Stimulated activated CD4-positive, alpha-beta T cell treated with anti-CD3 and anti-CD28 coated beads, Interleukin-1b, Interleukin-23, amount 100 ng/mL, for 4 hours (primary cell): ENCODE results near the gene SLC9A8.

Experiments
- DNase-seq, 2 donors: peaks; one replicate each; pipeline ENCODE4 v3.0.0-alpha.2; 2020; ENCODE audit warnings: low read depth in 2 of 2

Gene SLC9A8

DNA sequence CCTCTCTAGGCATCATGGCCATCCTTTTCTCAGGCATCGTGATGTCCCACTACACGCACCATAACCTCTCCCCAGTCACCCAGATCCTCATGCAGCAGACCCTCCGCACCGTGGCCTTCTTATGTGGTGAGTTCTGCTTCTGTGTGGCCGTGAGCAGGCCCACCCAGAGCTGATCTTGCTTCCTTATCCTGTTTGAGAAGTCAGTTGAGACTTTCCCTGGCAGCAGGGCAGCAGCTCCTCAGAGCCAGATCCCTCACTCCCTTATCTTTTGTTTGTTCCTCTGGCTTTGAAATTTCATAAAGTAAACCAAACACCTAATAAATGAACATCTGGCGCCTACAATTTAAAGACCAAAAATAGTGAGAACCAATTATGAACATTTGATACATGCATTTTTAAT is 62.1 kb downstream of the SLC9A8 start:
- no peak for DNase-seq

DNA sequence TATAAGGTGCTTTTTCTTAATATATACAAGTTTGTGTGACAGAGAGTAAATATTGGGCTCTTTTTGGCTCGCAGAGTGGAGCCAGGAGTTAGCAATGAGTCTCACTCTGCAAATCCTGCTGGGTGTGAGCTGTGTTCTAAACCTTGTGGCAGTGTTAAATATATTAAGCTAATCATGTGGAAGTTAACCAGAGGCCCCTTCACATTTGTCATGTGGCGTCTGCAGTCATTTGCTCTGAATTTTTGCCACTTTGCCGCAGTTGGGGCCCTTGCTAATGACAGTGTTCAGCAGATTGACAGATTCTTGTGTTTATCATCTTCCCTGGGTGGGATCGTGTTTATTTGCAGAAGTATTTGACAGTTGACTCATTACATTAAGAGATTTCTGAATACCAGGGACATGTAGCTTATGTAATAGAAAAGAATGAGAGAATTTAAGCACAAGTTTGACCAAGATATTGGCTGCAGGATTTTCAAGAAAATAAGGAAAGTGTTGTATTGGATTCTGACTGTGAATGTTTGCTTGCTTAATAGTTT is 64.8 kb downstream of the SLC9A8 start:
- no peak for DNase-seq

DNA sequence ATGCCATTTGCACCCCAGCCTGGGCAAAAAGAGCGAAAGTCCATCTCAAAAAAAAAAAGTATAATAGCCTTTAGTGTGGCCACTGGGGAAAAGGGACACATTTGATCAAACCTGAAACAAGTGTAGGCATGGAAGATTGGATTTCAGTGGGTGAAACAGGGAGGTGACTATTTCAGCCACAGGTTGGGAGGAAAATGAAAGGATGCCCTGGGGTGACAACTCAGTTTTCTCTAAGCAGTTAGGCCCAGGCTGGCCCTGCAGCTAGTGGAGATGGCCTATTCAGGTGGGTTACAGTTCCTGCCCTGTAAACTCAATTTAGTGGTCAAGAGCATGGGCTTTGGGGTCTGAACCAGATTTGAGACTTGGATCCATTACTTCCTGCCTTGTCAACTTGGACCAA is 66.3 kb downstream of the SLC9A8 start:
- DNase-seq, result no peak

DNA sequence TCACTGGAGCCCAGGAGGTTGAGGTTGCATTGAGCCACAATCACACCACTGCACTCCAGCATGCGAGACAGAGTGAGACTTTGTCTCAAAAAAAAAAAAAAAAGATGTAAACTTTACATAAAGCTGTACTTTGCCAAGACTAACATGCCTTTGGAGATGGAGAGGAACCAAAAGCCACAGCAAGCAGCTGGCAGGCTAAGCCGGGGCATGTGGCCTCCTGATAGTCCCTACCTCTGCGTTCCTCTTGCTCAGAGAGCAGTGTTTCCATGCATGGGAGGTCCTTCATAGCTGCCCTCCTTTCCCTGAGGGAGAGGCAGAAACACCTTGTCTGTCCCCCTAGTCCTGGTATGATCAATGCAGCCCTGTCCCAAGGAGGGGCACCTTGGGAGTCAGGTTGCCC is 67.5 kb downstream of the SLC9A8 start:
- DNase-seq, result no peak

DNA sequence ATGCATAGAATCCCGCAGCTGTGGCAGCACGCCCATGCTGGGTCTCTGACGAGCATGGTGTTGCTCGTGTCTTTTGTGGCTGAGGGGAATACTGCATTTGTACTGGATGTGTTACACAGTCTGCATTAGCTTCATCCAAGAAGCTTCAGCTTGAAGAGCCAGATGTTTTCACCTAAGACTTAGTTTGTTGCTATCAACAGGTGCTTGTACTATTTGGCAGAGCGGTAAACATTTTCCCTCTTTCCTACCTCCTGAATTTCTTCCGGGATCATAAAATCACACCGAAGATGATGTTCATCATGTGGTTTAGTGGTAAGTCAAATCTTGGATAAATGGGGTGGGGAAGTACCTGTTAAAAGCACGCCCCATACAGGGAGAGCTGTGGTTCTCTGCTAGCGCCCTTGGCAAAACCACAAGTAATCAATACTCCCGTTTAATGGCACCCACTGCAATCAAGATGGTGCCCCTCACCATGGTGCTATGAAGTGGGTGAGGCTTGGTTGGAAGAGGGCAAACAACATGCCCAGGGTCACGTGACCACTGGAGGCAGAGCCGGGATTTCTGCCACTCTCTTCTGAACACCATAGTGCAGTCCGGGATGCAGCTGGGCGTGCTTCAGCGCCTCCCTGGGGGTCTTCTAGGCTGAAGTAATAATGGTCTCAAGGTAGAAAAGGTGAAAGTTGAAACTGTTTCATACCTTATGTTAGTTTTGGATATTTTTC is 68.3 kb downstream of the SLC9A8 start:
- DNase-seq, result no peak

DNA sequence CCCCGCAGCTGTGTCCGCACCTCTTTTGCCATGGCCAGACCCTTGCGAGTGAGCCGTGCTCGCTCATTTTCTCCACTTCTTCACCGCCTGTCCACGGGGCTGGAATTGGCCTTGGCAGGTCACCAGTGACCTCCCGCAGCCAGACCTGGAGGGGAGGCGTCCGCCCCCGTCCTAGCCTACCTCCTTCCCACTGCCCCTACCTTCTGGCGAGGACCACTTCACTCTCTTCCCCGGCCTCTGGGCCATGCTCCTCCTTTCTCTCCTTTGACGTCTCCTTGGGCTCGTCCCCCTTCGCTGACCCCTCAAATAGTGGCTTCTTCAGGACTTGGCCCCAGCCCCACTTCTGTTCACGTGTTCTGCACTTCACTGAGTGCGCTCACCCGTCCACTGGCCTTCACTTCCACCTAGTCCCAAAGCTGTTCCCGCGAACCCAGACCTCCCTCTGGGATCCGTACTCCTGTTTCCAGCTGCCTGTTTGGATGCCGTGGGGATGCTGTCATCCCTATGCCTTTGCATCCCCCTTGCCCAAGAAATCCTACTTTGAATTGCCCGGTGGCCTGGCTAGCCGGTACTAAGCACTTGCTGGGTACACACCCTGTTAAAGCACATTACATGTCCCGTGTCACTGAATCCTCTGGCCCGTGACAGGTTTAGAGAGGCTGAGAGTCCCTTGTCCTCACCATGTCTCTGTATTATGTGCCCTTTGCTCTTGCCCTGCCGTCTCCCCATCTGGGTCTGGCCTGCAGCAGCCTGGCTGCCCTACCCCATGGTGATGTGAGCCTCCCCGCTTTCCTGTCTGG is 69.7 kb downstream of the SLC9A8 start:
- DNase-seq, result no peak

DNA sequence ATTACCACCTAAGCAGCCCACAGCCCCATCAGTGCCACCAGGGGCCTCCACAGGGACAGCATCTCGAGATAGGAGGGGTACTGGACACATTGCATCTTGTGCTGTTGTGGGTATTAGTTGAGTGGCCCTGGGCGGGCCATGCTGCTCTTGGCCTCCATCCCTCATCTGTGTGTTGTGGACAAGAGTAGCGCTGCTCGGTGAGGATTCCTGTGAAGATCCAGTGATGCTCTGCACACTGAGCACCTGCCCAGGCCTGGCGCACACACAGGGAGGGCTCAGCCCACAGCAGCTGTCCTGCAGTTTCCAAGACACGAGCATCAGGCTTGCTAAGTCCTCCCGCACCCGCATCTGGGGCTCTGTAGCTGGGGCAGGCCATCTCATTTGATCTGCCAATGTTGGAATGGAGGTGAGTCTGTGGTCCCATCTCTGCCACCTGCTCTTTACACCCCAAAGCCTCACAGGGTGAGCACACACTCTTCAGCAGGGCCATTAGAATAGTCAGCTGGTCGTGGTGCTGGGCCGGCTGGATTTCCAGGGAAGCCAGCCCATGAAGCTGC is 70.7 kb downstream of the SLC9A8 start:
- DNase-seq, result no peak

DNA sequence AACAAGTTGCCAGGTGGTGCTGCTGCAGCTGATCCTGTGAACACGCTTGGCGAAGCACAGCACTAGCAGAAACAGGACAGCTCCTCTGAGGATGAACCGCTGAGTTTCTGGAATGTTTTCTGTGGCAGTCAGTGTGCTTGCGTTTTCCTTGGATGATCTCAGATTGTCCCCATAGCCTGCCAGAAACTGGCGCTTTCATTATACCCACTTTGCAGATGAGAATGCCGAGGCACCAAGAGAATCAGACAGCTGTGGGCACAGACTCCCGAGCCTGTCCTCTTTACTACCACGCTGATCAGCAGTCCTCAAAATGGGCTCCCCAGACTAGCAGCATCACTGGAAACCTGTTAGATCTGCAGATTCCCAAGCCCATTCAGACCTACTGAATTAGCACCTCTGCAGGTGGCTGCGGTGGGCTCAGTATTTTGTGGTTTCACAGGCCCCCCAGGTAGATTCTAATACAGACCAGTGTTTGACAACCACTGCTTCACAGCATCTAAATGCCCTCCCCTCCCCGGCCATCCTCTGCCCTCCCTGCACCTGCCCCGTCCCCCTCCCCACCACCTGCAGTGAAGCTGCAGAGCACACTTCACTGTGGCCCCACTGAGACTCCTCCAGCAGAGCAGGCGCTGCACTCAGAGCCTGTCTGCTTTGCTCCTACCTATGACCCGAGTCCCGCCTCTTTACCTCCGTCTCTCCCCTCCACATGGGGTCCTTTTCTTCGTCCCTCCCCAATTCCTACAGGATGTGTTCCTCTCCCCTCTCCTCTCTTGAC is 73.1 kb downstream of the SLC9A8 start:
- no peak for DNase-seq

DNA sequence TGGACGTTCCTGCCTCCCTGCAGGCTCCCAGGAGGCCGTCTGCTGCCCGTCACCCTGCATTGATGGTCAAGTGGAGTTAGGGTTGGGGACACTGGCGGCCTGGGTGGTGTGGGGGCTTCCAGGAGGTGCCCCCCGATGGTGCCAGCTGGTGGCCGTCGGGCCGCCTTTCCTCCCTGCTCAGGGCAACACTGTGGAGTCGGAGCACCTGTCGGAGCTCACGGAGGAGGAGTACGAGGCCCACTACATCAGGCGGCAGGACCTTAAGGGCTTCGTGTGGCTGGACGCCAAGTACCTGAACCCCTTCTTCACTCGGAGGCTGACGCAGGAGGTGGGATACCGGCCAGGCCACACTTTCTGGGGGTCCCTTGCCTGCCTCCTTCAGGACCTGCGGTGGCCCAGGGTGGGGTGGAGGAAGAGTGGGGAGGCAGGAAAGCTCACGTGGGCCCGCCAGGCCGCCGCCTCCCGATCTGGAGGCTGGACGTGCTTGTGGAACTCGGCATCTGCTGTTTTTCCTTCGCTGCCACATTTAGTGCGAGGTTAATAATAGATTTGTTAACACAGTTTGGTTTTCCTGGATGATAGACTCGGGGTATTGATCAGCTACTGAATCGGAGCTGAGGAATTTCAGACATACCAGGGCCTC is 74.1 kb downstream of the SLC9A8 start:
- DNase-seq, result no peak

DNA sequence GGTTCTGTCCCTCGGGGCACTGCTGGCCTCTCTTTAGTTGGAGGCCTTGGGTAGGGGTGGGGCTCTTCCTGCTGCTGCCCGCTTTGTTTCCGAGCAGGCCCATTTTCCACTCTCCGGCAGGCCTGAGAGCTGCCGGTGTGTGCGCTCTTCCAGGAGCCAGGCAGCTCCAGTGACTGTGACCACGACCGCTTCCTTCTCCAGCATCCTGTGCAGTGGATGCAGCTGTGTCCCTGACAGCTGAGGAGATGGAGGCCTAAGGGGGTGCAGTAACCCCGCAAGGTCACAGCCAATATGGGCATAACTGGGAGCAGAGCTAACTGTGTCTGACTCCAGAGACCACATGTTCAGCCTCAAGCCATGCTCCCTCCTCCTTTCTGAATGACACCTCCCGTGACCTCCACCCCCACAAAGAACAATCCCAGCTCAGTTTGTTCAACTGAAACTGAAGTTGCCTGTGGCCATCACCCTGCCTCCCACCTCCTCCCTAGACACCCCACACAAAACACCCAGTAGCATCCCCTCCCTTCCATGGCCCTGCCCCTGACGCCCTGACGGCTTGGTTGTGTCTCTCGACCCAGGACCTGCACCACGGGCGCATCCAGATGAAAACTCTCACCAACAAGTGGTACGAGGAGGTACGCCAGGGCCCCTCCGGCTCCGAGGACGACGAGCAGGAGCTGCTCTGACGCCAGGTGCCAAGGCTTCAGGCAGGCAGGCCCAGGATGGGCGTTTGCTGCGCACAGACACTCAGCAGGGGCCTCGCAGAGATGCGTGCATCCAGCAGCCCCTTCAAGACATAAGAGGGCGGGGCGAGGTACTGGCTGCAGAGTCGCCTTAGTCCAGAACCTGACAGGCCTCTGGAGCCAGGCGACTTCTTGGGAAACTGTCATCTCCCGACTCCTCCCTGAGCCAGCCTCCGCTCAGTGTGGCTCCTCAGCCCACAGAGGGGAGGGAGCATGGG is 74.9 kb downstream of the SLC9A8 start:
- DNase-seq, result no peak

DNA sequence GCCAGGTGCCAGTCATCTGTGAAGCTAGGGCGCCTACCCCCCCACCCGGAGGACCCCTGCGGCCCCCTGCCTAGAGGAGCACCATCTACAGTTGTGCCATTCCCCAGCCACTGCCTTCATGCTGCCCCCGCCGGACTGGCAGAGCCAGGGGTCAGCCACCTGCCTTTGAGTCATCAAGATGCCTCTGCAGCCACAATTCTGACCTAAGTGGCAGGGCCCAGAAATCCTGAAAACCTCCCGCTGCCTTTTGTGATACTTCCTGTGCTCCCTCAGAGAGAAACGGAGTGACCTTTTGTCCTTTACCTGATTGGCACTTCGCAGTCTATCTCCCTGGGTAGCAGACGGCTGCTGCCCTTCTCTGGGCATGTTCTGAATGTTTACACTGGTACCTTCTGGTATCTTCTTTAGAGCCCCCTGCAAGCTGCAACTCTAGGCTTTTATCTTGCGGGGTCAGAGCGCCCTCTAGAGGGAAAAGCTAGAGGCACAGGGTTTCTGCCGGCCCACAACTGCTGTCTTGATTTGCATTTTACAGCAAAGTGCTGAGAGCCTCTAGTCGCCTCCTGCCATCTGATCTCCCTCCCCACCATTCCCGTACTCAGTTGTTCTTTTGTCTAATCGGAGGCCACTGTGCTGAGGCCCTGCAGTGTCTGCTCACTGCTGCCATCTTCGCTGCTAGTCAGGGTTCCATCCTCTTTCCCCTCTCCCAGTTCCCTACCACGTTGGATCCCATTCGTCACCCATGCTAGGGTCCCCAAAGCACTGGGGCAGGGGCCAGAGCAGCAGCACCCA is 75.8 kb downstream of the SLC9A8 start:
- peak; percentile 34 for DNase-seq

DNA sequence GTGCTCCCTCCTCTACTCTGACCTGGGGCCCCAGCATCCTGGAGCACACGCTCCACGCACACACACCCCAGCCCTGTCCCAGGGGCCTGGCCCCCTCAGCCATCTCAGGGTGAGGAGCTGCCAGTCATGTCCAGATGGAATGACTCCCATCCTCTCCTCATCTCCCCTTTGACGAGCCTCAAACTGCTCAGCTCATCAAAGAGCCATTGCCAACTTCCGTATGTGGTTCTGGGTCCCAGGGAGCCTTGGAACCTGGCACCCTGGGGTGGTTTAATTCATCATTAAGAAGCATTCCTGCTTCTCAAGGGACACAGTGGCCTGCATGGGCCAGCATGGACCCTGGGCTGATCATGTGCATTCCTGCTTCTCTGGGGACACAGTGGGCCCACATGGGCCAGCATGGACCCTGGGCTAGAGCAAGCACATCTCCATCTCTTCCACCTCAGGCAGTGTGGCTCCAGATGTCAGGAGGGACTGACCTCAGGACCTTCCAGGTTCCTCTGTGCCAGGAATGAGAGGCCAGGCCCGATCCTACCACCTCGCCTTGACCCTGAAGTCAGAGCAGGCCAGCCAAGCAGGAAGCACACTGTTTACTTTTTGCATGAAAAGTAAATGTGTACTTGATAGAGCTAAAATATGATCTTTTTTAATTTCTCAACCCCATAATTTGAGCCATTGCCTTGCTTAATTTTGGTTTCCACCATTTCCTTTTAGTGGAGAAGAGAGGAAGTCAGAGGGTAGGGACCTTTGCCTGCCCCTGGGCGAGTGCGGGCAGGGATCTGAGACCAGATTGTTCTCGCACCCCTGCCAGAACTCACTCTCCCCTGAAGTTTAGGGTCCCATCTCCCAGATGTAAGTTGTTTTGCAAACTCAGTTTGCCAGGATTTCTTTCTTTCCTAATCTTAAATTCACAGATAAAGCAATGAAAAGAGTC is 76.6 kb downstream of the SLC9A8 start:
- no peak for DNase-seq

DNA sequence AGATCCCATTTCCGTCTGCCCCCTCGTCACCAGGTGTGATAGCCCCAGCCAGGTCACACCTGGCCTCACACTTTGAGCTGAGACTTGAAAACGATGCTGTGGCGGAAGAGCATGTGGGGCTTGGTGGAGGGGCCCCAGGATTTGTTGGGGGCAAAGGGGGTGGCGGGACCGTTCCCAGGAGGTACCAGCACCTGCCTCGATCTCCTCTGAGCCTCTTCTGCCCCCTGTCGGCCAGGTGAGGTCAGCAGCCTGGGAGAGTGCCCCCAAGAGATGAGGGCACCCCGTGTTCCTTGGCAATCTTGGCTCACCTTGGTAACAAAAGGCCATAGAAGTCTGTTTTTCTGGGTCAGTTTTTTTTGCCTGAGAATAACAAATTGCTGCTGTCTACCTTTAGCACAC is 77.3 kb downstream of the SLC9A8 start:
- no peak for DNase-seq

DNA sequence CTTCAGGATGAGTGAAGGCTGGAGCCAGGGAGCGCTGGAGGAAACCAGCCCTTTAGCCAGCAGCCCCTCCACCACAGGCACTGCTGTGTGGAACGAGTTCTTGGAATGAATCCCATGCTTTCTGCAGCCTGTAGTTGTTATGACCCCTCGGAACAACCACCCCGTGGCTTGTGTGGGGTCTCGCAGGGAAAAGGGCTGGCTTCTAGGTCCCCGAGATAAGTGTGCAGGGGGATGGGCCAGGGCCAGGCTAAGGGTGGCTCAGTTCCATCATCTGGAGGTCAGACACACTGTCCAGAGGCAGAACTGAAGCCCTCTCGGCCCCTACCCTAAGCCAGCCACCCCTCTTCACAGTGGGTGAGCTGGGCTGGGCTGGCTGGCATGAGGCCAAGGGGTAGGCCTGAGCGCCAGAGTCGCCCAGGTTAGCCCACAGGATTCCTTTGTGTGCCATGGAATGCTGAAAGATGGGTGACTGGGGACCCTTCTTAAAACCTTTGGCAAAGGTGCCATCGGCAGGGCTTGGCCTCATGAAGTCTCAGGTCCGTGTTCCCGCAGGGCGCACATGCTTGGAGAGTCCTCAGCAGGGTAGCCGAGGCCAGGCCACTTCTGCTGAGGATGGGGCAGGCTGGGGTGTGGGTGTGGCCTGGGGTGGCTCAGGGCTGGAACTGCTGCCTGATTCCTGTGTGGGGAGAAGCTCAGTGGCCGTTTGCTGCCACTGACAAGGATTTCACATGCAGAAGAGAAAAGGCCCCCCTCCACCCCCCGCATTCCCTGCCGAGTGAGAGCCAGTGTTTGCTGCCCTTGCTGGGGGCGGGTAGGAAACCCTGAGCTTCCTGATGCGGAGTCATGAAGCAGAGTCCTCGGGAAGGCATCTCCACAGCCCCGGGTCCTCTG is 78.1 kb downstream of the SLC9A8 start:
- no peak for DNase-seq

DNA sequence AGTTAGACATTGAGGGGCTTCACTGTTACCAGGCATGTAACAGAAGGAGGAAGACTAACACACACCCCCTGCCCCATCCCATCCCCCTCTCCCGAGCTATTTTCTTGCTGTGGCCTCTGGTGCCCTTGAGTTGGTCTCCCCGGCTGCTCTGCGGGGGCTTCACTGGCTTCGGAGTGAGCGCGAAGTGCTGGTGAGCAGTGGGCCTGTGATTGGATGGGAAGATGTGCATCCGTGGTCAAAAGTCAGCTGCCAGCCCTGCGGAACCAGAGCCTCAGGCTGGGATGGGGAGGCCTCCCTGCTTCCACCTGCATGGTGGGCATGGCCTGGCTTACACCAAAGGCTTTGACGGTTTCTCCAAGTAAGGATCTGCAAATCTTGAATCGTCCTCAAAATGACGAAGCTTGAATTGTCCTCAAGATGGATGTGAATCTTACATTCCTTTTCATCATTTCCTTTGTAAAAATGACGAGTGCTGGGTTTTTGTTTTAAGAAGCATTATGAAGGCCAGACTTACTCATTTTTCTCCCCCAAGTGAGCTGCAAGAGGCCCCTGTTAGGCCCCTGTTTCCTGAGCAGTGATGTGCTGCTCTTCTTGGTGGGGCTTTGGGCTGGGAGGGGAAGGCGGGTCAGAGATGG is 79.0 kb downstream of the SLC9A8 start:
- DNase-seq, result no peak

DNA sequence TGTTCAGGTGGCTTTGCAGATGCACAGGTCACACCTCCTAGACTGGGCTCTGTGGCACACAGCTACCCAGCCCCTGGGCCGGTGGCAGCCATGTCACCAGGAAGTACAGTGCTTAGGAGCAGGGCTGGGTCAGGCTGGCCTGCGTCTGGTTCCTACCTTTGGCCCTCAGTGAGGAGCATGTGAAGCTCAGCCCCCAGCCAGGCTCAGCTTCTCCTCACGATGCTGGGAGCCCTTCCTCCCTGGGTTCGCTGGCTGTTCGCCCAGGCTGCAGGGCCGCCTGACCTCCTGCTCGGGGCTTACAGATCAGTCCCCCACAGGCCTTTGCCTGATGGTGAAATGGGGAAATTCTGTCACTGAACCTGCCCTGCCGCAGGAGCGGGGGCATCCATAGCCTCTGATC is 79.6 kb downstream of the SLC9A8 start:
- DNase-seq, result no peak

DNA sequence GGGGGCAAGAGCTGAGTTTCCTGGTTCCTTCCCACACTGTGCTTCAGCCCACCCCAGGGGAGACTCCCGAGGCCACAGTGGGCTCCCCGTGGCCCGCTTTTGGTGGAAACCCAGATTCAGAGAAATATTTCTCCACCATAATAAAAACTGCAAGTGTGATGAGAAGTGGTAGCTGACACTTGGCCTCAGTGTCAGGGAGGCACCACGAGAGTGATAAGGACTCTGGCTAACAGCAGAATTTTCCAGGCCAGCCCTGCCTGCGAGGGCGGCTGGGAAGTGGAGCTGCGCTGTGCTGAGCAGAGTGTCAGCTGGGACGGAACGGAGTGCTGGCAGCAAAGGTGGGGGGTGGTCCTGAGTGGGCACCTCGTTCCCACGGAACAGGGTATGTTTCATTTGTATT is 80.2 kb downstream of the SLC9A8 start:
- DNase-seq, result no peak
